Stimulated activated CD4-positive, alpha-beta T cell treated with anti-CD3 and anti-CD28 coated beads, Interleukin-1b, Interleukin-23, amount 100 ng/mL, for 1 hour (primary cell): ENCODE data around the gene FAM47E.
A peak's percentile ranks its signal among the peaks of the same experiment; 100 is the strongest.

Source experiments
- DNase-seq, 2 donors: peaks; one replicate each; pipeline ENCODE4 v3.0.0-alpha.2; 2020; ENCODE audit warnings: low read depth in 2 of 2

Gene FAM47E, protein sequence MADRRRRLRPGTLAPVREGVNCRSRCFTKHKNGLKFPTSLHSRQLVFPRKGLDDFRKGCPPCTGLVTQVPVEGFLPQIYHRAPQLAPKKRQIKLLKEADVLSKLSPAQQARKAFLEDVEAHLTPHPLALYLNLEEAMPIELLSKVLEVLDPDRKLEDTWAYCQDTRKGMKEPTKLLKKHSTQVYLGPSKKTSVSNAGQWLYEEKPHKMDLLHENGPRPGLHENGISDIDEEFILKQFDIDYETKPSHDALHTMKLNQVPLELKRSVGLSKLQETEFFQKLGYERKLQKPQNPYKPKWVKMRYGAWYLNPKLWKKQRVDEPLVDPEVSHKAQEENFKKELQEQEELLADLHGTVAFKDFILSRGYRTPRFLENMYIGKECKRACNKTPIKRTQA

GRCh38 chr4:76251441-76252270 is at the start of gene FAM47E:
Gene FAM47E (plus strand): TSS chr4:76251721. CDS start chr4:76251747, 26 bp downstream.
- no peak for DNase-seq

DNA sequence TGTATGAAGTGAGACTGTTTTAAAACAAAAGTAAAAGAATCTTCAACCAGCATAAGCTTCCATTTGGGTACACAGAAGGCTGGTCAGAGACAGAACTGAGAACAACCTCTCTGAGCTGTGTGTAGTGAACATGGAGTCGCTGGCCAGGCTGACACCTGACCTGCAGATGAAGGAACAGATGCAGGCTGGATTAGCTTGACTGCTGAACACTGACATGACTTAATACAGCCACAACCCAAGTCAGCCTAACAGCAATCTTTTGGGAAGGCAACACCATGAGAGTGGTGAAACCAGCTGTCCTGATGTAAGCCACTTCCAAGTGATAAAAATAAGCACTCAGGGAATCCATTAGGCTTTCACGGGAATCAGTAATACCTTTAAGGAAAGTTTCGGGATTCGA is 48.0 kb upstream of the FAM47E start:
- DNase-seq, result no peak

- DNase-seq, result no peak
Measured at GRCh38 chr4:76204936-76205335, 46.6 kb upstream of the FAM47E start.

- no peak for DNase-seq
Measured at GRCh38 chr4:76205476-76205875, 46.0 kb upstream of the FAM47E start.

DNA sequence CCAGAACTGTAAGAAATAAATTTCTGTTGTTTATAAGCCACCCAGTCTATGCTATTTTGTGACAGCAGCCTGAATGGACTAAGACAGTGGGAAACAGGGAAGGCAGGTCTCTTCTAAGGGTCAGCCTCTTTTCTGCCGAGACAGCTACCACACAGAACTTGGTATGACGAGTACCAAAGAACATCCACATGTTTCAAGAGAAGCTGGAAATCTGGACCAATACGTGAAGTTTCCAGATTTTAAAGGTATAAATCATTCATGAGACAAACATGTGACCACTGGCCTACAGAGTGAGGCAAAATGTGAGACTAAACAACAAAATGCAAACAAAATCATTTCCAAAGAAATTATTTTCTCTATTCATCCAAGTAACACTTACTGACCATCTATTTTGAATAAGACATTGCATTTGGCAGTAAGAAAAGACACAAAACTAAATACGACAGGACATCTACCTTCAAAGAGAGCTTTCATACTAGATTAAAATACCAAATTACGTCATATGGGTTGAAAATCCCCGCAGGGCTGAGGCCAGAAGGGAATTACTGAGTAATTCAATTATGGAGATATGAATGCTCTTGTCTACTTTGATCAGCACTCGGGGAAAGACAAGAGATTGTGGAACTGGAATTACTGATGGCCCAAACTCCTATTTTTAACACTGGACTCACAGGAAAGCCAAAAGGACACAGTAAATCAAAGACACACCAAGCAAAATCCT is 45.1 kb upstream of the FAM47E start:
- no peak for DNase-seq

- no peak for DNase-seq
Measured at GRCh38 chr4:76207549-76207948, 44.0 kb upstream of the FAM47E start.

DNA sequence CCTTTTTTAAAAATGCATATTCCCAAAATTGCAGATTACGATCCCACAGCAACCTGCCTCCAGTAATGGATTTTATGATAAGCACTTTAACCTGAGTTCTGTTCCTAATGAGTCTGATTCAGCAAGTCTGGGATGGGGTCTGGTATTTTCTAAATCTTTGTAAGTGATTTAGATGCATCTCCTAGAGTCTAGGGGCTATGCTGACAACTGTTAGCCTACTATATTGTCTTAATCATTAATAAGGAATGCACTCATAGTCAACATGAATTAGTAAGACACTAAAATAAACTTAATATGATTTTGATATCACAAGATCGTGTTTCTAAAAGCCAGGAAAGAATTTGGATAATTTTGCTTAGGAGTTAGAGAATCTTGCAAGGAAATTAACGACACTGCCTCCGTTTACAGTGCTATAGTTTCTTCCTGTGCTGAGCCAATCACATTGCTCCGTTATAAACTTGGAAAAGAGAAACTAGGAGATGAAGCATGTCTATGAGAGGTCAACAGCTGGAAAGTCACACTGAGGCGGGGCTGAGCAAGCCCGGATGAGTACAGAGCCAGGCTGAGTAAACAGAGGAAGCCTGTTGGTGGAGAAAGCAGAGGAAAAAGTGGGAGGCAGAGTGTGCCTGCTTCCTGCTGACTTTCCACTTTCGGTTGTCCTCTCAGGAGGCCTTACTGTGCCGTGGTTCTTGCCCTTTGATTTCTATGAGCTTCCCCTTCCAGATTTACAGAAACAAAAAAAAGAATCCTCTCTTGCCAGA is 43.3 kb upstream of the FAM47E start:
- DNase-seq, result no peak

GRCh38 chr4:76209881-76210280 is 41.6 kb upstream of the FAM47E start:
- no peak for DNase-seq

GRCh38 chr4:76210452-76210851 is 41.1 kb upstream of the FAM47E start:
- DNase-seq, result no peak

DNA sequence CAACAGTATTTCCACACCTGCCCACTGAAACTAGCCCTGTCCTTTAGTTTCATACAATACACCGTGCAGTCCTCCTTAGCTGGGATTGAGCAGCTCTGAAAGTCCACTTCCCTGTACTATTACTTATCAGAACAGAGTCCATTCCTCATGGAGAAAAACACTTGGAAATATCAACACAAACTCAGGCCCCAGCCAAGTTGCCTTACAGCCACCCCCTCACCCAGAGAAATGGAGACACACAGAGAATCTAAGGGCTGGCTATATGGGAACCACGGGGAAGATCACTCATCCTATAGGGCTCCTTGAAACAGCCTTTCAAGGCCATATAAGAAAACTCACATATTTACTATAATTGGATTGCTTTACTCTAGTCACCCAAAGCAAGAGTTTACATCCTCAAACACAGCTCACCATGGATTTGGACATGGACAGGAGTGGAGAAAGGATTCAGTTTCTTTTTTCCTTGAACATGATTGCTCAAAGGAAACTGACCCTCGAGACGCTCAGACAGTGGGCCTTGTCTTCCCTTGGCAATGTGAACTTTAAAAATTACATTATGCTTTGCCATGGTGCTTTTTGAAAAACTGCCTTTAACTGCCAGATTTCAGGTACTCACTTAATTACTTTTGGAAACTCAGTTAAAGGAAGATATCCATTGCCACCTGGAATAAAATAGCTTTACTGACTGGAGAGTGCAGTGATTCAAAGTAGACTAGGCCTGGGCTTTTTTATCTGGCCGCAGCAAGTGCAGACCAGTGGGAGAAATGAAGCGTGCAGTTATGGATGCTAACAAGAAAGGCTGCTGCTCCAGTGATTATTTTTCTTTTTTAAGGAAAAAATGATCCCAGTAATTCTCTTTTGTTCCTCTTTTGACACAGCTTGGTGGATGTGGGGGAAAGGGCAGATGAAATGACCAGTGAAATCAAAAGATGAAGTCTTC is 39.5 kb upstream of the FAM47E start:
- no peak for DNase-seq

- peak in 1 of 2 donors; percentile 2 for DNase-seq
Measured at GRCh38 chr4:76212851-76213414, 38.6 kb upstream of the FAM47E start.

GRCh38 chr4:76213415-76214176 is 37.9 kb upstream of the FAM47E start, which contains the start of gene SCARB2:
Gene SCARB2 (minus strand): TSS chr4:76213824. CDS start chr4:76213543, 281 bp downstream.
- peak in 1 of 2 donors; percentile 38 for DNase-seq

DNA sequence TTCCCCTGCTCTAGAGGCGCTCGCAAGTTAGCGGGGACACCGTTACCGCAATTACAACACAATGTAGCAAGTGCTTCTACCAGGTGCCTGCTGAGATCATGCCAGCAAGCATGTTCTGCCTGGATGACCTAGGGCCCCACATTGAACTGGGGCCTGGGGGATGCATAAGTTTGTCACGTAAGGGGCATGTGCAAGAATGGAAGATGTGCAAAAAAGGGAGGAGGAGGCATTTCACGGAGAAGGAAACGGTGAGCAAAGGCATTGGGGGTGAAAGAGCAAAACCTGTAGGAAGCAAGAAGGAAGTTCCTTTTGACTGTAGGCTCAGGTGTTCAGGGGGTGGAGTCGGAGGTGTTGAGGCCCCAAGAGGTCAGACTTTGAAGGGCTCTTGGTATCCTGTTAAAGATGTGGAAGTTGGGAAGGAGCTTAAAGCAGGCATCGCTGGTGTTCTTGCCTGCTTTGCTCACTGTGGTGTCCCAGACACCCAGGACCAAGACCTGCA is 37.3 kb upstream of the FAM47E start:
- no peak for DNase-seq

DNA sequence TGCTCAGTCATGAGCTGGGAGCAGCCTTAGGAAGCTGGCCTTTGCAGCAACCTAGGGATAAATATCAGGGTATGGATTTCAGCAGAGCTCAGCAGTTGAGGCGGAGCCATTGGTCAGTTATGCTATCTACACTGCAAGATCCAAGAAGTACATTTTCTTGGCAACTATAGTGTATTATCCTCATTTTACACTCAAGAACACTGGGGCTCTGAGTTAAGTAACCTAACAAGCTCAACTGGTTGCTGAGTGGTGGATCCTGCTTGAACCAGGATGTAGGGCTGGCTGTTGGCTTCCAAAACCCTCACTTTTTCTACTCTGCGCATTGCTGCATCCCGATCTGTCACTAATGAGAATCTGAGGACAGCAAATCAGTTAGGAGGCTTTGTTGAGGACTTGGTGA is 36.4 kb upstream of the FAM47E start:
- DNase-seq, result no peak

GRCh38 chr4:76216524-76216923 is 35.0 kb upstream of the FAM47E start:
- DNase-seq, result no peak

DNA sequence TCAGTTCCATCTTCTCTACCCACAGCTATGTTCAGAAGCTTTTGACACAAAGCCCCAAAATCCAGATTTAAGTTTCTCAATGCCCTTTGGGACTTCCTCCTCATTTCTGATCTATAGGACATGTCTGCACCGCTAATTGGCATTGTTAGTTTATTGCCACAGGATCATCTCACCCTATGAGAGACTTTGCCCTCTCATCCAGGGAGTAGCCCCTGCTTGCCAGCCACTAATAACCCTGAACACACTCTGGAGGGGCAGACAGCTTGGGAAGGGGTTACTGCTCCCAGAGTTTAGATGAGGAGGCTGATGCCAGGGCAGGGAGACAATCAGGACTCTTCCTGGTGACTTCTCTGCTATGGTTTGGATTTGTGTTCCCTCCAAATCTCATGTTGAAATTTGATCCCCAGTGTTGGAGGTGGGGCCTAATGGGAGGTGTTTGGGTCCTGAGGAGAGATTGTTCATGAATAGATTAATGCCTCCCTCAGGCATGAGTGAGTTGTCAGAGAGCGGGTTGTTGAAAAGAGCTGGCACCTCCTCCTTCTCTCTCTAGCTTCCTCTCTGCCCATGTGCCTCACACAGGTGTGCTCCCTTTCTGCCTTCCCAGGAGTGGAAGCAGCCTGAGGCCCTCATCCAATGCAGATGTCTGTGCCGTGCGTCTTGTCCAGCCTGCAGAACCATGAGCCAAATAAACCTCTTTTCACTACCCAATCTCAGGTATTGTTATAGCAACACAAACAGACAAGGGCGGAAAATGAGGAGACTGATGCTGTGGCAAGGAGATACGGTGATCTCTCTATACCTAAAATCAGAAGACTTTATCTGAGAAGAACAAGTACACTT is 34.3 kb upstream of the FAM47E start:
- no peak for DNase-seq

- DNase-seq, result no peak
Measured at GRCh38 chr4:76219299-76220055, 32.0 kb upstream of the FAM47E start.
